K562 (cell line): ENCODE data around the gene C6orf89. TPM values are rescaled to one million over a fixed set of nuclear protein-coding genes. Genes with fewer than 3 reads are reported as not detected.

Source experiments
- ATAC-seq: fragments of 200-7000 bp; cut with Tn5 transposase; 3 replicates; pipeline ENCODE4 v1.9.1; 2020; ENCODE audit warnings: moderate library complexity
- BruUV-seq: library from RNA; stranded (reverse); fragments of 400-500 nt; replicated peaks from 2 replicates; lab custom pipeline; 2021; lab: Mats Ljungman, UMichigan
- CTCF ChIA-PET: fragments of 300-600 bp; formaldehyde crosslinking; extraction: SDS; loops from one replicate; lab custom pipeline; 2021; ENCODE audit warnings: low intra/inter-chr PET ratio; lab: Yijun Ruan, JAX
- POLR2A ChIA-PET: fragments of 300-600, 350-650 bp; sonication (Branson Sonifier 250); formaldehyde crosslinking; extraction: SDS; loops from one replicate; lab custom pipeline; 2021; ENCODE audit warnings: antibody characterized with exemption, inconsistent platforms; lab: Yijun Ruan, JAX
- DNase-seq, 4 experiments: peaks; one replicate each; pipeline versions ENCODE4 v3.0.0 to v3.0.0-alpha.2; 2011 to 2018; ENCODE audit warnings: low spot score in 3 of 4, mixed read lengths in 3 of 4; ENCODE audit errors: extremely low read depth in 1 of 4
- FAIRE-seq: peaks from 2 replicates; lab custom pipeline; 2011; peaks lifted over from hg19 to GRCh38; lab: Jason Lieb, UNC
- H2AFZ ChIP-seq: 2 replicates; pipeline ENCODE4 v1.6.0; 2011; ENCODE audit warnings: low read depth, low read length, control low read depth, inconsistent platforms
- H3K27ac ChIP-seq: fragments of 200-600 bp; 3 replicates; pipeline ENCODE4 v1.8.0; 2011; ENCODE audit warnings: low read depth, mild to moderate bottlenecking, control low read depth, inconsistent platforms, low read length, moderate library complexity, mixed read lengths; ENCODE audit errors: extremely low read depth
- H3K27me3 ChIP-seq, 2 experiments: fragments of 300-600 bp in 1 of 2; 2 replicates in 1 of 2; 3 replicates in 1 of 2; pipeline versions ENCODE4 v1.6.0 to v1.8.0; 2011; ENCODE audit warnings: inconsistent platforms in 2 of 2, low read length in 2 of 2, mild to moderate bottlenecking in 1 of 2, mixed read lengths in 1 of 2, moderate library complexity in 1 of 2; ENCODE audit not compliant: control insufficient read depth in 2 of 2, insufficient read depth in 2 of 2
- H3K36me3 ChIP-seq: fragments of 300-600 bp; 3 replicates; pipeline ENCODE4 v1.8.0; 2011; ENCODE audit warnings: mild to moderate bottlenecking, low read length, inconsistent platforms; ENCODE audit not compliant: control insufficient read depth, insufficient read depth
- H3K4me1 ChIP-seq, 2 experiments: fragments of 200-600 bp in 1 of 2; replicated peaks in 1 of 2; 2 replicates in 1 of 2; 3 replicates in 1 of 2; pipeline versions ENCODE4 v1.5.1 to v1.8.0; 2011; ENCODE audit warnings: inconsistent platforms in 2 of 2, low read length in 2 of 2, mild to moderate bottlenecking in 1 of 2, mixed read lengths in 1 of 2, moderate library complexity in 1 of 2; ENCODE audit not compliant: control insufficient read depth in 2 of 2, insufficient read depth in 2 of 2
- H3K4me2 ChIP-seq: 2 replicates; pipeline ENCODE4 v1.6.1; 2011; ENCODE audit warnings: low read length, control low read depth, inconsistent platforms, mixed read lengths; ENCODE audit not compliant: insufficient read depth
- H3K4me3 ChIP-seq: fragments of 200-600 bp; sonication (generic), shearing (Covaris generic); 2 replicates; pipeline ENCODE4 v1.5.1; 2016; ENCODE audit warnings: control low read depth, inconsistent platforms
- H3K79me2 ChIP-seq: fragments of 200-600 bp; 3 replicates; pipeline ENCODE4 v1.8.0; 2011; ENCODE audit warnings: low read length, inconsistent platforms; ENCODE audit not compliant: control insufficient read depth, insufficient read depth
- H3K9ac ChIP-seq, 2 experiments: 2 replicates each; pipeline versions ENCODE4 v1.6.0 to v1.6.1; 2011; ENCODE audit warnings: low read depth in 2 of 2, low read length in 2 of 2, control low read depth in 1 of 2, inconsistent platforms in 1 of 2, mild to moderate bottlenecking in 1 of 2, mixed read lengths in 1 of 2; ENCODE audit not compliant: insufficient read depth in 1 of 2
- H3K9me1 ChIP-seq: one replicate; pipeline ENCODE4 v1.6.0; 2011; ENCODE audit warnings: inconsistent platforms, mild to moderate bottlenecking, low read length, moderate library complexity; ENCODE audit not compliant: control insufficient read depth, insufficient read depth
- H3K9me3 ChIP-seq: replicated peaks from 2 replicates; pipeline ENCODE4 v1.5.1; 2011; ENCODE audit warnings: low read depth, low read length, inconsistent platforms; ENCODE audit not compliant: control insufficient read depth, insufficient read depth
- H4K20me1 ChIP-seq: replicated peaks from 2 replicates; pipeline ENCODE4 v1.6.1; 2011; ENCODE audit warnings: low read length, inconsistent platforms, mixed read lengths; ENCODE audit not compliant: control insufficient read depth, insufficient read depth
- ADNP ChIP-seq: fragments of 200-800 bp; sonication (Bioruptor generic); IDR thresholded peaks from 2 replicates; pipeline ENCODE4 v1.6.1; 2016; ENCODE audit warnings: missing genetic modification characterization, missing compliant biosample characterization
- GTF2F1 ChIP-seq: IDR thresholded peaks from 2 replicates; pipeline ENCODE4 v1.6.1; 2011; ENCODE audit warnings: low read depth, low read length, improper control_type of control experiment
- KLF6 ChIP-seq: fragments of 250-450 bp; sonication (Bioruptor Pico); IDR thresholded peaks from 2 replicates; pipeline ENCODE4 v1.4.0; 2020; ENCODE audit warnings: mild to moderate bottlenecking, moderate library complexity, borderline replicate concordance
- MYC ChIP-seq, 2 experiments: fragments of 250-450 bp in 1 of 2; sonication (Bioruptor Pico) in 1 of 2; IDR thresholded peaks; 2 replicates each; pipeline versions ENCODE4 v1.5.1 to v1.6.1; 2012 to 2021; ENCODE audit warnings: low read depth in 2 of 2, borderline replicate concordance in 1 of 2, improper control_type of control experiment in 1 of 2, low read length in 1 of 2, mild to moderate bottlenecking in 1 of 2, moderate library complexity in 1 of 2
- NRF1 ChIP-seq, 2 experiments: fragments of 450-650 bp; IDR thresholded peaks in 1 of 2; conservative IDR thresholded peaks in 1 of 2; 2 replicates each; pipeline ENCODE4 v1.6.1; 2014; ENCODE audit warnings: mild to moderate bottlenecking in 2 of 2
- PRPF4 ChIP-seq: fragments of 200-400 bp; formaldehyde crosslinking; IDR thresholded peaks from one replicate; pipeline ENCODE4 v1.6.1; 2017; ENCODE audit warnings: low read length, low read depth, mild to moderate bottlenecking; ENCODE audit not compliant: insufficient read depth, poor library complexity, severe bottlenecking
- PURB ChIP-seq: sonication (generic); formaldehyde crosslinking; IDR thresholded peaks from 2 replicates; pipeline ENCODE4 v1.9.0; 2021; ENCODE audit warnings: low read depth, mild to moderate bottlenecking, missing genetic modification reagents
- RBBP5 ChIP-seq: fragments of 200-600 bp; sonication (generic); IDR thresholded peaks from 2 replicates; pipeline ENCODE4 v1.6.1; 2012; ENCODE audit warnings: borderline replicate concordance, mild to moderate bottlenecking, low read length, control low read depth, inconsistent platforms; ENCODE audit not compliant: insufficient read depth, poor library complexity, severe bottlenecking
- STAG1 ChIP-seq: sonication (generic); formaldehyde crosslinking; IDR thresholded peaks from 2 replicates; pipeline ENCODE4 v1.5.0; 2020; ENCODE audit warnings: missing genetic modification reagents, borderline replicate concordance
- TBL1XR1 ChIP-seq, 2 experiments: IDR thresholded peaks; 2 replicates each; pipeline ENCODE4 v1.6.1; 2012; ENCODE audit warnings: improper control_type of control experiment in 2 of 2, low read length in 2 of 2, mild to moderate bottlenecking in 1 of 2
- TEAD1 ChIP-seq, 2 experiments: fragments of 450-650 bp in 1 of 2; sonication (generic) in 1 of 2; formaldehyde crosslinking; IDR thresholded peaks; 2 replicates each; pipeline versions ENCODE4 v1.4.0 to v1.8.0; 2020 to 2022; ENCODE audit warnings: mild to moderate bottlenecking in 2 of 2, missing genetic modification reagents in 1 of 2
- ZKSCAN1 ChIP-seq: fragments of 150-350 bp; IDR thresholded peaks from 2 replicates; pipeline ENCODE4 v1.6.1; 2016; ENCODE audit warnings: low read depth, low read length
- ZNF23 ChIP-seq: fragments of 250-450 bp; sonication (Bioruptor Pico); IDR thresholded peaks from 2 replicates; pipeline ENCODE4 v1.4.0; 2020; ENCODE audit warnings: mild to moderate bottlenecking
- WGBS: fragments of 100-300 bp; shearing (Covaris generic); methylation state at CpG from one replicate; pipeline ENCODE4 v1.1.6; 2016; ENCODE audit warnings: low coverage, mixed read lengths; ENCODE audit not compliant: insufficient coverage; ENCODE audit errors: missing lambda C conversion rate; 5-methylcytosine and 5-hydroxymethylcytosine counted together
- in situ Hi-C: fragments of 300-500 bp; cut with MboI; formaldehyde crosslinking; loops from 4 replicates; pipeline ENCODE4 v1.15.0; 2018; ENCODE audit warnings: inconsistent platforms, mixed read lengths
- intact Hi-C: fragments of 100-400 bp; cut with micrococcal nuclease; formaldehyde crosslinking; loops from 2 replicates; pipeline ENCODE4 v1.14.2; 2022
- polyA plus RNA-seq, 8 experiments: library from polyadenylated mRNA; depleted of rRNA in 4 of 8; stranded (reverse) in 5 of 8; unstranded in 3 of 8; fragments of >200 nt; fragmentation: Nextera tagmentation in 2 of 8; fragmentation: Illumina TruSeq in 1 of 8; extraction: Ambion mirVana in 2 of 8; extraction: Trizol in 1 of 8; gene quantifications; 2 replicates each; pipeline versions ENCODE4 v1.2.1 to v1.2.3, GENCODE V29; 2011 to 2014; ENCODE audit warnings: inconsistent platforms in 1 of 8, missing spikeins in 1 of 8
- total RNA-seq, 7 experiments: library from RNA; depleted of rRNA in 6 of 7; stranded (reverse); fragments of >200 nt in 6 of 7; fragmentation: Illumina TruSeq in 2 of 7; extraction: Trizol in 2 of 7; gene quantifications; 2 replicates each; pipeline versions ENCODE4 v1.2.1 to v1.2.3, GENCODE V29; 2011 to 2021; ENCODE audit warnings: low replicate concordance in 1 of 7
- TF ChIP-seq, protein P1 (sequence below): sonication (generic); formaldehyde crosslinking; IDR thresholded peaks from 2 replicates; pipeline ENCODE4 v1.8.0; 2022; ENCODE audit warnings: mild to moderate bottlenecking, missing genetic modification reagents
- TF ChIP-seq, protein P2 (sequence below): sonication (generic); formaldehyde crosslinking; IDR thresholded peaks from 2 replicates; pipeline ENCODE4 v1.8.1; 2023; ENCODE audit warnings: mild to moderate bottlenecking, missing genetic modification reagents
- TF ChIP-seq, protein P3 (sequence below): fragments of 450-650 bp; formaldehyde crosslinking; IDR thresholded peaks from 2 replicates; pipeline ENCODE4 v1.4.0; 2022; ENCODE audit warnings: missing genetic modification characterization
- TF ChIP-seq, protein P4 (sequence below): fragments of 450-650 bp; conservative IDR thresholded peaks from 2 replicates; pipeline ENCODE4 v1.6.1; 2016; ENCODE audit warnings: missing genetic modification characterization, low read depth, mild to moderate bottlenecking, missing compliant biosample characterization, moderate library complexity

Gene C6orf89
- total and polyA plus RNA-seq, 9 of the 15 experiments (the other 6 are each of a cell fraction or from before 2014, with no cell fraction given), result 35.2 to 111 (median 58.5) TPM

DNA sequence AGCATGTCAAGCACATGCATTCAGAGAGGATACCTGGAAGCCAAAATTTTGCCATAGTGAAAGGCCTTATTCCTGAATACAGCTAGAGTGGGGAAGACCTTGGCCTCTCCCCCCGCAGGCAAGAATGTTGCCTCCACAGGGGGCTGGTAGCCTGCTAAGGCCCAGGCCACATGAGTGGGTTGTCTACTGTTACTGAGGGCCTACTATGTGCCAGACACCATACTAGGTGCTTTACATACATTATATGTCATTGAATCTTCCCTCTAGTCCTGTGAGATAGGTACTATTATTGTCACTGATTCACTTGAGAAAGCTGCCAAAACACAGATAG, 68.1 kb downstream of the C6orf89 start:
- H3K9me3 ChIP-seq, result no peaks in the 10 kb centered on the region
- BruUV-seq, result no TSS peak
- in situ Hi-C loops, result no loop called here
- peaks cover 6 to 13% of the 10 kb centered on the region in 2 experiments; a peak in 2 of 5 replicates for H3K4me1 ChIP-seq
- H3K36me3 ChIP-seq, result no peaks in the 10 kb centered on the region
- no peaks in the 10 kb centered on the region for H3K79me2 ChIP-seq
- H3K4me3 ChIP-seq, result no peak overlapping the region
- DNase-seq, result no peak
- no peak overlapping the region for H2AFZ ChIP-seq
- H3K9ac ChIP-seq, result no peak overlapping the region
- H3K27ac ChIP-seq, result no peak overlapping the region
- ChIA-PET POLR2A (interaction anchor here (0.6 to 2.8 kb wide), 10 partner anchors 9 to 1593 kb away, joined by 3 to 13 read pairs (median 4); partner anchors contain the start of genes MTCH1 and PPIL1), CTCF (no interaction called here)
- no peak overlapping the region for H3K4me2 ChIP-seq
- 0% methylated on average over 1 of the region's 1 CpG for WGBS
- H3K27me3 ChIP-seq, result peaks cover 24 to 67% of the 10 kb centered on the region in 2 experiments; a peak in 4 of 5 replicates
- FAIRE-seq, result no peak
- intact Hi-C loops, result no loop called here
- no peaks in the 10 kb centered on the region for H3K9me1 ChIP-seq
- peaks cover 29% of the 10 kb centered on the region for H4K20me1 ChIP-seq
- no peak for ATAC-seq
- TF ChIP-seq ADNP (tag) (peak; percentile 57), MYC (IDR thresholded peaks at IDR 0.05; ENCODE audit: low read depth, low read length) (no peak), MYC (CRISPR knock-in tag; IDR thresholded peaks at IDR 0.05; ENCODE audit: borderline replicate concordance, low read depth) (0 out of 2 replicates have a peak, but pooled peaks have one; percentile 47), NRF1 (conservative IDR thresholded peaks at IDR 0.05 in 1 of 2, IDR thresholded peaks at IDR 0.05 in 1 of 2) (0 out of 4 replicates have a peak, but pooled peaks of 1 of the 2 experiments have one; percentile 7), TEAD1 (CRISPR knock-in tag; IDR thresholded peaks at IDR 0.05) (0 out of 4 replicates have a peak, but pooled peaks of 1 of the 2 experiments have one; percentile 68), ZNF23 (CRISPR knock-in tag) (no peak), PURB (CRISPR knock-in tag) (no peak), STAG1 (no peak), TBL1XR1 (IDR thresholded peaks at IDR 0.05; ENCODE audit: low read length in 2 of 2) (no peak), PRPF4 (no peak), KLF6 (no peak), GTF2F1 (no peak), RBBP5 (no peak), ZKSCAN1 (peak; percentile 99)
- TF ChIP-seq, protein P1, sequence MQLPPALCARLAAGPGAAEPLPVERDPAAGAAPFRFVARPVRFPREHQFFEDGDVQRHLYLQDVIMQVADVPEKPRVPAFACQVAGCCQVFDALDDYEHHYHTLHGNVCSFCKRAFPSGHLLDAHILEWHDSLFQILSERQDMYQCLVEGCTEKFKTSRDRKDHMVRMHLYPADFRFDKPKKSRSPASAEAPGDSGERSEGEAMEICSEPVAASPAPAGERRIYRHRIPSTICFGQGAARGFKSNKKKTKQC, result 0 out of 2 replicates have a peak, but pooled peaks have one; percentile 38
- TF ChIP-seq, protein P2, sequence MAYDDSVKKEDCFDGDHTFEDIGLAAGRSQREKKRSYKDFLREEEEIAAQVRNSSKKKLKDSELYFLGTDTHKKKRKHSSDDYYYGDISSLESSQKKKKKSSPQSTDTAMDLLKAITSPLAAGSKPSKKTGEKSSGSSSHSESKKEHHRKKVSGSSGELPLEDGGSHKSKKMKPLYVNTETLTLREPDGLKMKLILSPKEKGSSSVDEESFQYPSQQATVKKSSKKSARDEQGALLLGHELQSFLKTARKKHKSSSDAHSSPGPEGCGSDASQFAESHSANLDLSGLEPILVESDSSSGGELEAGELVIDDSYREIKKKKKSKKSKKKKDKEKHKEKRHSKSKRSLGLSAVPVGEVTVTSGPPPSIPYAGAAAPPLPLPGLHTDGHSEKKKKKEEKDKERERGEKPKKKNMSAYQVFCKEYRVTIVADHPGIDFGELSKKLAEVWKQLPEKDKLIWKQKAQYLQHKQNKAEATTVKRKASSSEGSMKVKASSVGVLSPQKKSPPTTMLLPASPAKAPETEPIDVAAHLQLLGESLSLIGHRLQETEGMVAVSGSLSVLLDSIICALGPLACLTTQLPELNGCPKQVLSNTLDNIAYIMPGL (CRISPR knock-in tag), result no peak
- TF ChIP-seq, protein P3, sequence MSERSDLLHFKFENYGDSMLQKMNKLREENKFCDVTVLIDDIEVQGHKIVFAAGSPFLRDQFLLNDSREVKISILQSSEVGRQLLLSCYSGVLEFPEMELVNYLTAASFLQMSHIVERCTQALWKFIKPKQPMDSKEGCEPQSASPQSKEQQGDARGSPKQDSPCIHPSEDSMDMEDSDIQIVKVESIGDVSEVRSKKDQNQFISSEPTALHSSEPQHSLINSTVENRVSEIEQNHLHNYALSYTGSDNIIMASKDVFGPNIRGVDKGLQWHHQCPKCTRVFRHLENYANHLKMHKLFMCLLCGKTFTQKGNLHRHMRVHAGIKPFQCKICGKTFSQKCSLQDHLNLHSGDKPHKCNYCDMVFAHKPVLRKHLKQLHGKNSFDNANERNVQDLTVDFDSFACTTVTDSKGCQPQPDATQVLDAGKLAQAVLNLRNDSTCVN (CRISPR knock-in tag), result no peak
- TF ChIP-seq, protein P4, sequence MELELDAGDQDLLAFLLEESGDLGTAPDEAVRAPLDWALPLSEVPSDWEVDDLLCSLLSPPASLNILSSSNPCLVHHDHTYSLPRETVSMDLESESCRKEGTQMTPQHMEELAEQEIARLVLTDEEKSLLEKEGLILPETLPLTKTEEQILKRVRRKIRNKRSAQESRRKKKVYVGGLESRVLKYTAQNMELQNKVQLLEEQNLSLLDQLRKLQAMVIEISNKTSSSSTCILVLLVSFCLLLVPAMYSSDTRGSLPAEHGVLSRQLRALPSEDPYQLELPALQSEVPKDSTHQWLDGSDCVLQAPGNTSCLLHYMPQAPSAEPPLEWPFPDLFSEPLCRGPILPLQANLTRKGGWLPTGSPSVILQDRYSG (tag), result no peak
